ENCODE measurements around the gene XPR1. TPM values are rescaled to one million over a fixed set of nuclear protein-coding genes. Genes with fewer than 3 reads are reported as not detected.

The XPR1 gene
- polyA plus RNA-seq, 2 donors: 2.4 to 3.9 TPM

GRCh38 chr1:180918519-180918918 is 286.7 kb downstream of the XPR1 start:
- 85 to 87% methylated on average over 10 of the region's 10 CpGs for WGBS, 2 donors
- Histone ChIP-seq H3K27ac (ENCODE audit: low read depth in 2 of 2, low read length in 1 of 2) (no peak overlapping the region), H3K36me3 (ENCODE audit: control insufficient read depth in 2 of 2, insufficient read depth in 2 of 2, low read length in 1 of 2) (peaks cover 0 to 2% of the 10 kb centered on the region in 2 donors)

GRCh38 chr1:180919183-180919700 is 287.4 kb downstream of the XPR1 start:
- Histone ChIP-seq H3K9me3 (ENCODE audit: control insufficient read depth in 2 of 2, insufficient read depth in 1 of 2, low read depth in 1 of 2, low read length in 1 of 2) (no peaks in the 10 kb centered on the region), H3K4me3 (ENCODE audit: low read depth in 1 of 2, low read length in 2 of 2) (no peak overlapping the region), H3K27me3 (ENCODE audit: control insufficient read depth in 1 of 2, insufficient read depth in 2 of 2, low read length in 2 of 2) (no peaks in the 10 kb centered on the region), H3K36me3 (ENCODE audit: control insufficient read depth in 2 of 2, insufficient read depth in 2 of 2, low read length in 1 of 2) (peaks cover 0 to 2% of the 10 kb centered on the region in 2 donors), H3K4me1 (ENCODE audit: control insufficient read depth in 2 of 2, insufficient read depth in 2 of 2, low read length in 1 of 2) (peaks cover 8% of the 10 kb centered on the region in 2 donors), H3K27ac (ENCODE audit: low read depth in 2 of 2, low read length in 1 of 2) (no peak overlapping the region)
- WGBS, 2 donors: 87 to 90% methylated on average over 9 of the region's 9 CpGs

More at GRCh38 chr1:180918519-180918918, 286.7 kb downstream of the XPR1 start:
- H3K9me3 ChIP-seq (ENCODE audit: control insufficient read depth in 2 of 2, insufficient read depth in 1 of 2, low read depth in 1 of 2, low read length in 1 of 2): no peaks in the 10 kb centered on the region
- no peaks in the 10 kb centered on the region for H3K27me3 ChIP-seq (ENCODE audit: control insufficient read depth in 1 of 2, insufficient read depth in 2 of 2, low read length in 2 of 2)
- H3K4me3 ChIP-seq (ENCODE audit: low read depth in 1 of 2, low read length in 2 of 2): no peak overlapping the region
- H3K4me1 ChIP-seq (ENCODE audit: control insufficient read depth in 2 of 2, insufficient read depth in 2 of 2, low read length in 1 of 2): peaks cover 5 to 6% of the 10 kb centered on the region in 2 donors

GRCh38 chr1:180920193-180920592 is 288.4 kb downstream of the XPR1 start:
- peaks cover 0 to 2% of the 10 kb centered on the region in 2 donors for H3K36me3 ChIP-seq (ENCODE audit: control insufficient read depth in 2 of 2, insufficient read depth in 2 of 2, low read length in 1 of 2)
- H3K4me3 ChIP-seq (ENCODE audit: low read depth in 1 of 2, low read length in 2 of 2): no peak overlapping the region
- H3K27ac ChIP-seq (ENCODE audit: low read depth in 2 of 2, low read length in 1 of 2): no peak overlapping the region
- no peaks in the 10 kb centered on the region for H3K9me3 ChIP-seq (ENCODE audit: control insufficient read depth in 2 of 2, insufficient read depth in 1 of 2, low read depth in 1 of 2, low read length in 1 of 2)
- H3K4me1 ChIP-seq (ENCODE audit: control insufficient read depth in 2 of 2, insufficient read depth in 2 of 2, low read length in 1 of 2): peaks cover 6 to 8% of the 10 kb centered on the region in 2 donors
- WGBS, 2 donors: 85 to 87% methylated on average over 7 of the region's 7 CpGs
- no peaks in the 10 kb centered on the region for H3K27me3 ChIP-seq (ENCODE audit: control insufficient read depth in 1 of 2, insufficient read depth in 2 of 2, low read length in 2 of 2)

GRCh38 chr1:180920702-180921101 is 288.9 kb downstream of the XPR1 start:
- peaks cover 6 to 8% of the 10 kb centered on the region in 2 donors for H3K4me1 ChIP-seq (ENCODE audit: control insufficient read depth in 2 of 2, insufficient read depth in 2 of 2, low read length in 1 of 2)
- H3K9me3 ChIP-seq (ENCODE audit: control insufficient read depth in 2 of 2, insufficient read depth in 1 of 2, low read depth in 1 of 2, low read length in 1 of 2): no peaks in the 10 kb centered on the region
- no peak overlapping the region for H3K4me3 ChIP-seq (ENCODE audit: low read depth in 1 of 2, low read length in 2 of 2)
- H3K27me3 ChIP-seq (ENCODE audit: control insufficient read depth in 1 of 2, insufficient read depth in 2 of 2, low read length in 2 of 2): no peaks in the 10 kb centered on the region
- 85 to 90% methylated on average over 8 of the region's 8 CpGs for WGBS, 2 donors
- no peak overlapping the region for H3K27ac ChIP-seq (ENCODE audit: low read depth in 2 of 2, low read length in 1 of 2)
- H3K36me3 ChIP-seq (ENCODE audit: control insufficient read depth in 2 of 2, insufficient read depth in 2 of 2, low read length in 1 of 2): peaks cover 0 to 2% of the 10 kb centered on the region in 2 donors

GRCh38 chr1:180921386-180921785 is 289.6 kb downstream of the XPR1 start:
- H3K4me3 ChIP-seq (ENCODE audit: low read depth in 1 of 2, low read length in 2 of 2): no peak overlapping the region
- H3K27me3 ChIP-seq (ENCODE audit: control insufficient read depth in 1 of 2, insufficient read depth in 2 of 2, low read length in 2 of 2): no peaks in the 10 kb centered on the region
- H3K9me3 ChIP-seq (ENCODE audit: control insufficient read depth in 2 of 2, insufficient read depth in 1 of 2, low read depth in 1 of 2, low read length in 1 of 2): no peaks in the 10 kb centered on the region
- H3K4me1 ChIP-seq (ENCODE audit: control insufficient read depth in 2 of 2, insufficient read depth in 2 of 2, low read length in 1 of 2): peaks cover 8% of the 10 kb centered on the region in 2 donors
- H3K36me3 ChIP-seq (ENCODE audit: control insufficient read depth in 2 of 2, insufficient read depth in 2 of 2, low read length in 1 of 2): peaks cover 0 to 2% of the 10 kb centered on the region in 2 donors
- H3K27ac ChIP-seq (ENCODE audit: low read depth in 2 of 2, low read length in 1 of 2): no peak overlapping the region
- 83 to 90% methylated on average over 6 of the region's 6 CpGs for WGBS, 2 donors

GRCh38 chr1:180921891-180922630 is 290.2 kb downstream of the XPR1 start:
- Histone ChIP-seq H3K9me3 (ENCODE audit: control insufficient read depth in 2 of 2, insufficient read depth in 1 of 2, low read depth in 1 of 2, low read length in 1 of 2) (no peaks in the 10 kb centered on the region), H3K27ac (ENCODE audit: low read depth in 2 of 2, low read length in 1 of 2) (no peak overlapping the region), H3K27me3 (ENCODE audit: control insufficient read depth in 1 of 2, insufficient read depth in 2 of 2, low read length in 2 of 2) (no peaks in the 10 kb centered on the region), H3K4me3 (ENCODE audit: low read depth in 1 of 2, low read length in 2 of 2) (no peak overlapping the region), H3K4me1 (ENCODE audit: control insufficient read depth in 2 of 2, insufficient read depth in 2 of 2, low read length in 1 of 2) (peaks cover 8% of the 10 kb centered on the region in 2 donors), H3K36me3 (ENCODE audit: control insufficient read depth in 2 of 2, insufficient read depth in 2 of 2, low read length in 1 of 2) (peaks cover 0 to 2% of the 10 kb centered on the region in 2 donors)
- 78 to 86% methylated on average over 21 of the region's 21 CpGs for WGBS, 2 donors

GRCh38 chr1:180922631-180923015 is 290.8 kb downstream of the XPR1 start:
- Histone ChIP-seq H3K9me3 (ENCODE audit: control insufficient read depth in 2 of 2, insufficient read depth in 1 of 2, low read depth in 1 of 2, low read length in 1 of 2) (no peaks in the 10 kb centered on the region), H3K27me3 (ENCODE audit: control insufficient read depth in 1 of 2, insufficient read depth in 2 of 2, low read length in 2 of 2) (no peaks in the 10 kb centered on the region), H3K27ac (ENCODE audit: low read depth in 2 of 2, low read length in 1 of 2) (no peak overlapping the region), H3K4me3 (ENCODE audit: low read depth in 1 of 2, low read length in 2 of 2) (no peak overlapping the region), H3K4me1 (ENCODE audit: control insufficient read depth in 2 of 2, insufficient read depth in 2 of 2, low read length in 1 of 2) (peaks cover 8% of the 10 kb centered on the region in 2 donors), H3K36me3 (ENCODE audit: control insufficient read depth in 2 of 2, insufficient read depth in 2 of 2, low read length in 1 of 2) (peaks cover 0 to 2% of the 10 kb centered on the region in 2 donors)
- WGBS, 2 donors: 89 to 90% methylated on average over 8 of the region's 8 CpGs

GRCh38 chr1:180923021-180923841 is 291.4 kb downstream of the XPR1 start:
- peaks cover 0 to 2% of the 10 kb centered on the region in 2 donors for H3K36me3 ChIP-seq (ENCODE audit: control insufficient read depth in 2 of 2, insufficient read depth in 2 of 2, low read length in 1 of 2)
- peak overlapping the region in 1 of 2 donors; percentile 6 for H3K27ac ChIP-seq (ENCODE audit: low read depth in 2 of 2, low read length in 1 of 2)
- H3K4me1 ChIP-seq (ENCODE audit: control insufficient read depth in 2 of 2, insufficient read depth in 2 of 2, low read length in 1 of 2): peaks cover 8% of the 10 kb centered on the region in 2 donors
- no peak overlapping the region for H3K4me3 ChIP-seq (ENCODE audit: low read depth in 1 of 2, low read length in 2 of 2)
- H3K27me3 ChIP-seq (ENCODE audit: control insufficient read depth in 1 of 2, insufficient read depth in 2 of 2, low read length in 2 of 2): no peaks in the 10 kb centered on the region
- no peaks in the 10 kb centered on the region for H3K9me3 ChIP-seq (ENCODE audit: control insufficient read depth in 2 of 2, insufficient read depth in 1 of 2, low read depth in 1 of 2, low read length in 1 of 2)
- WGBS, 2 donors: 38 to 46% methylated on average over 13 of the region's 13 CpGs

GRCh38 chr1:180923887-180924286 is 292.1 kb downstream of the XPR1 start:
- Histone ChIP-seq H3K9me3 (ENCODE audit: control insufficient read depth in 2 of 2, insufficient read depth in 1 of 2, low read depth in 1 of 2, low read length in 1 of 2) (no peaks in the 10 kb centered on the region), H3K27ac (ENCODE audit: low read depth in 2 of 2, low read length in 1 of 2) (peak overlapping the region in 1 of 2 donors; percentile 6), H3K27me3 (ENCODE audit: control insufficient read depth in 1 of 2, insufficient read depth in 2 of 2, low read length in 2 of 2) (no peaks in the 10 kb centered on the region), H3K4me3 (ENCODE audit: low read depth in 1 of 2, low read length in 2 of 2) (no peak overlapping the region), H3K4me1 (ENCODE audit: control insufficient read depth in 2 of 2, insufficient read depth in 2 of 2, low read length in 1 of 2) (peaks cover 8% of the 10 kb centered on the region in 2 donors), H3K36me3 (ENCODE audit: control insufficient read depth in 2 of 2, insufficient read depth in 2 of 2, low read length in 1 of 2) (peaks cover 0 to 2% of the 10 kb centered on the region in 2 donors)
- 57 to 79% methylated on average over 4 of the region's 4 CpGs for WGBS, 2 donors
